Activated CD4-positive, alpha-beta memory T cell treated with anti-CD3 and anti-CD28 coated beads, Interleukin-2, amount 10 ng/mL, durations not matched to agents 7 days and 5 days (primary cell): ENCODE data around the gene KCNMA1. TPM values are rescaled to one million over a fixed set of nuclear protein-coding genes. Genes with fewer than 3 reads are reported as not detected.

Experiments
- CTCF ChIA-PET: fragments of 350-600 bp; sonication (Branson Sonifier 250); formaldehyde crosslinking; loops from one replicate; lab custom pipeline; 2021; ENCODE audit warnings: antibody characterized with exemption, inconsistent platforms; lab: Charles Lee
- POLR2A ChIA-PET: fragments of 350-600 bp; sonication (Branson Sonifier 250); formaldehyde crosslinking; loops from one replicate; lab custom pipeline; 2021; ENCODE audit warnings: antibody characterized with exemption; lab: Charles Lee
- DNase-seq: peaks from one replicate; pipeline ENCODE4 v3.0.0-alpha.2; 2020
- H3K27ac Mint-ChIP-seq: one replicate; pipeline ENCODE4 v1.8.0; 2021; ENCODE audit warnings: mild to moderate bottlenecking, mixed read lengths
- H3K27me3 Mint-ChIP-seq: one replicate; pipeline ENCODE4 v1.8.0; 2021; ENCODE audit warnings: mixed read lengths
- H3K36me3 Mint-ChIP-seq: one replicate; pipeline ENCODE4 v1.8.0; 2021; ENCODE audit warnings: low read depth, mixed read lengths
- H3K4me1 Mint-ChIP-seq: one replicate; pipeline ENCODE4 v1.8.0; 2021; ENCODE audit warnings: mixed read lengths
- H3K4me3 Mint-ChIP-seq: one replicate; pipeline ENCODE4 v1.8.0; 2021; ENCODE audit warnings: mild to moderate bottlenecking, mixed read lengths
- H3K9me3 Mint-ChIP-seq: one replicate; pipeline ENCODE4 v1.8.0; 2021; ENCODE audit warnings: mixed read lengths
- total RNA-seq, 2 experiments: library from RNA; stranded (reverse); gene quantifications; one replicate each; pipeline ENCODE4 v1.2.3, GENCODE V29; 2021

Gene KCNMA1
- total RNA-seq, 2 experiments from 2014 or later: 0.25 to 0.38 TPM

GRCh38 chr10:77653210-77653609, 15.6 kb upstream of the KCNMA1 start:
- no peaks in the 10 kb centered on the region for H3K9me3 Mint-ChIP-seq
- DNase-seq: no peak
- H3K36me3 Mint-ChIP-seq: no peaks in the 10 kb centered on the region
- H3K4me3 Mint-ChIP-seq: no peak overlapping the region
- no peak overlapping the region for H3K27ac Mint-ChIP-seq
- H3K27me3 Mint-ChIP-seq: peaks cover 5% of the 10 kb centered on the region
- ChIA-PET POLR2A (no interaction called here), CTCF (no interaction called here)
- no peaks in the 10 kb centered on the region for H3K4me1 Mint-ChIP-seq

- Mint-ChIP-seq H3K4me3 (no peak overlapping the region), H3K9me3 (no peaks in the 10 kb centered on the region), H3K27ac (no peak overlapping the region), H3K36me3 (no peaks in the 10 kb centered on the region), H3K4me1 (no peaks in the 10 kb centered on the region), H3K27me3 (peaks cover 3% of the 10 kb centered on the region)
- DNase-seq: no peak
- CTCF ChIA-PET: no interaction called here
- POLR2A ChIA-PET: no interaction called here
These were observed 12.0 kb upstream of the KCNMA1 start for GRCh38 chr10:77649333-77650331.

DNA sequence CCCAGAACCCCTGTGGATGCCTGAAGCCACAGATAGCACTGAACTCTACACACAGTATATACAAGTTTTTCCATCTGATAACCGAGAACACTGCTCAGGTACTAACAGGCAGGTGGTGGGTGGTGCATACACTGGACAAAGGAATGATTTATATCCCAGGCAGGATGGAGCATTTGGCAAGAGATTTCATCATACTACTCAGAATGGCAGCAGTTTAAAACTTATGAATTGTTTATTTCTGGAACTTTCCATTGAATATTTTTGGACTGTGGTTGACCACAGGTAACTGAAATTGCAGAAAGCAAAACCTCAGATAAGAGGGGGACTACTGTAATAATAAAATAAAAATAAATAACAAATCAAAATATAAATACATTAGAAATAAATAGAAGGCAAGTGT, 10.9 kb upstream of the KCNMA1 start:
- H3K27ac Mint-ChIP-seq: no peak overlapping the region
- H3K4me3 Mint-ChIP-seq: no peak overlapping the region
- H3K27me3 Mint-ChIP-seq: peaks cover 3% of the 10 kb centered on the region
- no peaks in the 10 kb centered on the region for H3K9me3 Mint-ChIP-seq
- H3K36me3 Mint-ChIP-seq: no peaks in the 10 kb centered on the region
- DNase-seq: no peak
- ChIA-PET CTCF (no interaction called here), POLR2A (no interaction called here)
- no peaks in the 10 kb centered on the region for H3K4me1 Mint-ChIP-seq

DNA sequence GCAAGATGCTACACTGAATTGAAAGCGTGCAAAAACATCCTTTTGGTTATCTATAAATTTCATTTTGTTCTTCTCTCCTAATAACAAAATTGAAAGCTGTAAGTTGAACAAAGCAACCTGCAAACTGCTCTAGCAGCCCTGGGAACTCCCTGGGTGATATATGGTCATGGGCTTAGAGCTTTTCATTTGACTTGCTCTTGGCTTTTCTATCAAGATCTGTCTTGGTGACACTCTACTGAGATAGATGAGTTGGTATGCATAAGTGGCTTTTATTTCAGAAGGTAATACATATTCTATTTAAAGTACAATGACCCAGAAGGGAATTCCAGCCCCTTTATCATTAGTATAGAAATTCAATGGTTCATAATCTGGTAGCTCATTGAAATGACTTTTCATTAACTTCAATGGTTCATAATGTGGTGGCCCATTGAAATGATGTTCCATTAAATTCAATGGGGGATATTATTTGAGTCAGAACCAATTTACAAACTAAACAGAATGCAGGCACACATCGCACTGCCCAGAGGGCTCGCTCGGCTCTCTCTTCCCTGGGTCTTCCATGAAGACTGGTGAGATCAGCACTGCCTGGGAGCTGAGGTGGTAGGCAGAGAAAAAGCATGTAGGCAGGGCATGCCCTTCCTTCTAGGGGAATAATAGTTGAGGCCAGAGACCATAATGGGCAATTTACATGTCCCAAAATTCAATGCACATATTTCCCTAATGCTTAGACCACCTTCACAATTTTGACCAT, 10.1 kb upstream of the KCNMA1 start:
- Mint-ChIP-seq H3K27ac (no peak overlapping the region), H3K9me3 (no peaks in the 10 kb centered on the region), H3K4me3 (no peak overlapping the region), H3K27me3 (no peaks in the 10 kb centered on the region), H3K36me3 (no peaks in the 10 kb centered on the region), H3K4me1 (no peaks in the 10 kb centered on the region)
- no peak for DNase-seq
- CTCF ChIA-PET: interaction anchor here (1.2 kb wide), 1 partner anchor 481 kb away, joined by 3 read pairs; no protein-coding TSS in a partner anchor
- POLR2A ChIA-PET: no interaction called here

DNA sequence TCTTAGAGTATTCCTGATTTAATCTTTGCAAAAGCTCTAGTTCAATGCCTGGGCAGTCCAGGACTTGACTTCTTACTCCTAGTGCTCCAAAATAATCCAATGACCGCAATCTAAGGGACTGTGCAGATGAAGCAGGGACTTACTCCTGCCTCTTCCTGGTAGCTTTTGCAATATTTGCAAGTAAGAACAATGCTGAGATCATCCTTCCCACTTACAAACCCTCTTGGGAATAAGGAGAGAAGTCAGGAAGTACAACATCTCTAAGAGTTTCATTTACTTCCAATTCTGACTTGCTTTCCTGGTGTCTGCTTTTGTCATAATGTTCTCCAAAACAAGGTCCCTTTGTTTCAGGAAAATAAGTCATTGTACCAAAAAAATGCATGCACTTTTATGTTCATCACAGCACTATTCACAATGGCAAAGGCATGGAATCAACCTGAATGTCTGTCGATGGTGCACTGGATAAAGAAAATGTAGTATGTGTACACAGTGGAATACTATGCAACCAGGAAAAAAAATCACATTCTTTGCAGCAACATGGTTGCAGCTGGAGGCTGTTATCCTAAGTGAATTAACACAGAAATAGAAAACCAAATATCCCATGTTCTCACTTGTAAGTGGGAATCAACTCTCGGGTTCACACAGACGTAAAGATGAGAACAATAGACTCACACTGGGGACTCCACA, 7.1 kb upstream of the KCNMA1 start:
- ChIA-PET POLR2A (no interaction called here), CTCF (interaction anchor here (0.6 to 6.2 kb wide), 3 partner anchors 121 to 477 kb away, joined by 3 to 50 read pairs (median 3); no protein-coding TSS in a partner anchor)
- peaks cover 21% of the 10 kb centered on the region for H3K27me3 Mint-ChIP-seq
- no peak for DNase-seq
- H3K27ac Mint-ChIP-seq: no peak overlapping the region
- no peaks in the 10 kb centered on the region for H3K36me3 Mint-ChIP-seq
- H3K4me1 Mint-ChIP-seq: no peaks in the 10 kb centered on the region
- no peaks in the 10 kb centered on the region for H3K9me3 Mint-ChIP-seq
- no peak overlapping the region for H3K4me3 Mint-ChIP-seq

DNA sequence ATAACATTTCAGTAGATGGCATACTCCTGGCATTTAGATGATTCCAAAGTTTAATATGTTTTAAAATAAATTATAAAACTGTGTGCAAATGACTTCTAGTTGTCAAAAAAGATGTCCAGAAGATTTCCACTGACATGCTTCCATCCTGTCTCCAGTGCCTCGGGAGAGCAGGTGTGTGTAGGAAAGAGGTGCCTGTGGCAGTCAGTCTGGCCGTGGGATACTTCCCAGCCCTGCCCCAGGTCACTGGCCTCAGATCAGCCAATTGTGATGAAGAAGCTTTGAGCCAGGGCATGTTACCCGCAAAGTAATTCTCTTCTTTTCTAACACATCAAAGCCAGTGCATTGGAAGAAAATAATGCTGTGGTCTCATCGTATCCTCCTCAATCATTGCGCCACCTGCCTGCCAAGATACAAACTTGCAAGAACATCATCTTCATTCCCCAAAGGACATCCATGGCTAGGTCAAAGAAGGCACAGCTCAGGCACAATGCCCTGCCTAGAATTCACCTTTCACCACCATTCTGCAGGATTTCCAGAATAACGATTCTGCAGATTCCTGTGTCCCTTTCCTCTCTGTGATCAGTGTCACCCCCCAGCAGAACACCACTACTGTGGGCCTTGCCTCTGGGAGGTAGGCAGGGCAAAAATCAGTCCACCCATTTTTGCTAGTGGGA, 6.3 kb upstream of the KCNMA1 start:
- ChIA-PET POLR2A (no interaction called here), CTCF (interaction anchor here (0.7 to 6.2 kb wide), 7 partner anchors 10 to 478 kb away, joined by 3 to 50 read pairs (median 3); no protein-coding TSS in a partner anchor)
- H3K27me3 Mint-ChIP-seq: peaks cover 29% of the 10 kb centered on the region
- DNase-seq: peak; percentile 28
- H3K36me3 Mint-ChIP-seq: no peaks in the 10 kb centered on the region
- no peaks in the 10 kb centered on the region for H3K4me1 Mint-ChIP-seq
- H3K4me3 Mint-ChIP-seq: no peak overlapping the region
- no peaks in the 10 kb centered on the region for H3K9me3 Mint-ChIP-seq
- no peak overlapping the region for H3K27ac Mint-ChIP-seq

DNA sequence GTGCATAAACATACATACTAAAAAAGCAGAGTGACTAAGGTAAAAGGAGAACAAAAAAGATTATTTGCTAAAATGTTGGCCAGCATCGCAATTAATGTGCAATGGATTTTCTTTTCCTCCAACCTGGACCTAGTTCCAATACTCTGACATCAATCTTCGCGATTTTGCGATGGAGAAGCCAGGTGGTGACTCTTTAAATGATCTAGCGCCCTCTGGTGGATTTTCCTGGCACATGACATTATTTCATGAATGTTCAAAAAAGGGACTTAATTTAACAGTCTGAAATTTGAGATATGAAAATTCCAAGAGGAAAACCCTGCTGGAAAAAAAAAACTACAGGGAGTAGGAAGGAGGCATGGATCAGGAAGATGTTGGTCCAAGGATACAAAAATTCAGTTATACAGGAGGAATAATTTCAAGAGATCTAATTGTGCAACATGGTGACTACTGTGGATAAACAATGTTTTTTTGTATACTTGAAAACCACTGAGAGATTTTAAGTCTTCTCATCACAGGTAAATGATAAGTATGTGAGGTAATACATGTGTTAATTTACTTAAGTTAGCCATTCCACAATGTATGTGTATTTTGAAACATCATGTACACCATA, 4.3 kb upstream of the KCNMA1 start:
- POLR2A ChIA-PET: no interaction called here
- peak; percentile 49 for DNase-seq
- Mint-ChIP-seq H3K36me3 (no peaks in the 10 kb centered on the region), H3K4me1 (no peaks in the 10 kb centered on the region), H3K27me3 (peaks cover 36% of the 10 kb centered on the region), H3K9me3 (no peaks in the 10 kb centered on the region), H3K4me3 (no peak overlapping the region), H3K27ac (no peak overlapping the region)
- CTCF ChIA-PET: interaction anchor here (0.5 to 6.2 kb wide), 12 partner anchors 12 to 476 kb away, joined by 3 to 50 read pairs (median 4); no protein-coding TSS in a partner anchor

- H3K4me1 Mint-ChIP-seq: no peaks in the 10 kb centered on the region
- no peak overlapping the region for H3K27ac Mint-ChIP-seq
- DNase-seq: no peak
- no peaks in the 10 kb centered on the region for H3K36me3 Mint-ChIP-seq
- no peaks in the 10 kb centered on the region for H3K9me3 Mint-ChIP-seq
- H3K27me3 Mint-ChIP-seq: peaks cover 42% of the 10 kb centered on the region
- ChIA-PET CTCF (interaction anchor here (0.5 to 6.2 kb wide), 11 partner anchors 11 to 475 kb away, joined by 3 to 50 read pairs (median 3); no protein-coding TSS in a partner anchor), POLR2A (no interaction called here)
- H3K4me3 Mint-ChIP-seq: no peak overlapping the region
These were observed 3.7 kb upstream of the KCNMA1 start for GRCh38 chr10:77641344-77641743.

GRCh38 chr10:77640167-77640566, 2.6 kb upstream of the KCNMA1 start:
- no peak for DNase-seq
- no peak overlapping the region for H3K27ac Mint-ChIP-seq
- no peaks in the 10 kb centered on the region for H3K4me1 Mint-ChIP-seq
- H3K4me3 Mint-ChIP-seq: no peak overlapping the region
- peaks cover 53% of the 10 kb centered on the region for H3K27me3 Mint-ChIP-seq
- CTCF ChIA-PET: interaction anchor here (1.3 to 6.2 kb wide), 4 partner anchors 247 to 466 kb away, joined by 3 to 50 read pairs (median 4); no protein-coding TSS in a partner anchor
- no peaks in the 10 kb centered on the region for H3K36me3 Mint-ChIP-seq
- POLR2A ChIA-PET: no interaction called here
- H3K9me3 Mint-ChIP-seq: no peaks in the 10 kb centered on the region

- H3K4me1 Mint-ChIP-seq: no peaks in the 10 kb centered on the region
- ChIA-PET POLR2A (no interaction called here), CTCF (interaction anchor here (1.3 to 6.2 kb wide), 2 partner anchors 247 to 466 kb away, joined by 3 to 50 read pairs; no protein-coding TSS in a partner anchor)
- H3K27ac Mint-ChIP-seq: no peak overlapping the region
- no peaks in the 10 kb centered on the region for H3K36me3 Mint-ChIP-seq
- no peaks in the 10 kb centered on the region for H3K9me3 Mint-ChIP-seq
- H3K4me3 Mint-ChIP-seq: no peak overlapping the region
- H3K27me3 Mint-ChIP-seq: peaks cover 57% of the 10 kb centered on the region
- DNase-seq: no peak
These were observed 2.1 kb upstream of the KCNMA1 start for GRCh38 chr10:77639756-77640155.

DNA sequence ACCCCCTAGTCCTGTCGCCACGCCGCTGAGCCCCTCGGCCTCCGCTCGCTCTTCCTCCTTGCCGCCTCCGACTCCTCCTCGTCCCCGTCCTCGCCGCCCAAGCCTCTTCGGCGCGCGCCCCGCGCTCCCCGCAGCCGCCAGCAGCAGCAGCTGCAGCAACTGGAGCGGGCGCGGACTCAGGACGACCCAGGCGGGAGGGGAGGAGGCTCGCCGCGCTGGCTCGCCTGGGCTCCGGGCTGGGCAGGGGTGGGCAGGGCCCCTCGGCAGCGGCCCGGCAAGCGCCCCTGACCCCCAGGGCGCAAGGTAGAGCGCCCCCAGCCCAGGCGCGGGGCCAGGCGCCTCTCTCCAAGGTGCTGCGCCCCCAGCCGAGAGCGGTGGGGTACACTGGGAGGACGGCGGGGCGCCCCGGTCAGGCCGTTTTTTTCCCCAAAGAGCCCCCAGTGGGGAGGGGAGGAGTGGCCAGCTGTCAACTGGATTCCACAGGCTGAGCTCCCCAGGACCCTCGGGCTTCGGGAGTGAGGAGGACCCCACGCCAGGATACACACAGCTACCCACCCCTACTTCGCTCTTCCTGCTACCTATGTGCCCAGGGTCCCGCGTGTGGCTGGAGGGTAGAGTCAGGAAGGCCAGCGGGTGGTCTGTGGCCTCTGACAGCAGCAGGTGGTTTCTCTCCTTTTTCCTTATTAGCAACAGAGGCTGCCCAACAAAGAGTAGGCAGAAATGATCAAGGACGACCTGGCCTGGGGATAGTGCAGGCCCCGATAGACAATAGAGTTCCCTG, 903 bp upstream of the KCNMA1 start:
- Mint-ChIP-seq H3K9me3 (no peaks in the 10 kb centered on the region), H3K4me1 (no peaks in the 10 kb centered on the region), H3K27ac (no peak overlapping the region), H3K27me3 (peaks cover 66% of the 10 kb centered on the region), H3K36me3 (no peaks in the 10 kb centered on the region), H3K4me3 (no peak overlapping the region)
- DNase-seq: no peak
- POLR2A ChIA-PET: no interaction called here
- CTCF ChIA-PET: interaction anchor here (6.2 kb wide), 1 partner anchor 464 kb away, joined by 50 read pairs; no protein-coding TSS in a partner anchor
